ENCODE results near the gene EFCAB11.

The EFCAB11 gene

DNA sequence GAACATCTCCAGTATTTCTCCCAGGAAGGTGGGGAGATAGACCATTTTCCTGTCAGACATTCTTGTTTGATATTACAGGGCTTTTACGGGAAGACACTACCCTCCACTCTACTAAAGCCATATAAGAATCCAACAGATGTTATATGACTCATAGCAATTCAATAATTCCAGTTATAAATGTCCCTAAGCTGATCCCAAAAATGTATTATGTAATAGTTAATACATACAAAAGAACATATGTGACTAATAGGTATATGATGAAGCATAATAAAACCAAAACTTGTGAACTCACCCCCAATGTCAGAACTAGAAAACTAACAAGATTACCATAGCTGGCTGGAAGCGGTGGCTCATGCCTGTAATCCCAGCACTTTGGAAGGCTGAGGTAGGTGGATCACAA lies 84.2 kb downstream of the EFCAB11 start:
- DNase-seq (ENCODE audit: low read depth in 4 of 4, low spot score in 1 of 4), result no peak

DNA sequence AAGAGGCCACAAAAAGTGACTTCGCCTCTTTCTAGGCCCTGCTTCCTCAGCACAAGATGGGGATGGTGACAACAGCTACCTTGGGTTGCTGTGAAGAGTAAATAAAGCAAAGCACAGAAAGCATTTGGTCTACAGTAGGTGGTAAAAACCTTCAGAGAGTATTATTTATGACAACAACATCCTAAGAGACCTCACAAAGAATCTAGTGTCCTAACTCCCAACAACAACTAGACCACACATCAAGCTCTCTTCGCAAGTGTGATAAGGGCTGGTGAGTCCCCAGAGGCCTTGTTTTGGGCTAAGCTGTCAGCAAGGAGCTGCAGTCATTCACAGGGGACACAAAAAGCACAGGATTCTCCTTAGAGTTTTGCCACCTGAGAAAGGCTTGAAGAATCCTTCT lies 84.9 kb downstream of the EFCAB11 start:
- no peak for DNase-seq (ENCODE audit: low read depth in 4 of 4, low spot score in 1 of 4)

DNA sequence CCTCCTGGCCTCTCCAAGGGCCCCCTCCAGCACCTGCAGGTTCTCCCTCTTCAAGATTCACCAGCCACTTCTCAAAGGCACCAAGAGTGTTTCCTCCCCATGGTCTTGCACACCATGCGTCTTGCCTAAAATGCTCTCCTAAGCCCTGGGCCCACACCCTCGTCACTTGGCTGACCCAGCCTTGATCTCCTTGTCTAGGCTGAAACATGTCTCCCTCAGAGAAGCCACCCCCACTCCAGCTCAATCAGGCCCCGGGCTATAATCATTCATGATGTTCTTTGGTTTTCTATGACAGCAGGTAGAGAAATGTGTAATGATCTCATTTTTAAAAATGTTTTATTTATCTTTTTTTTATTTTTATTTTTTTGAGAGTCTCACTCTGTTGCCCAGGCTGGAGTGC lies 88.1 kb downstream of the EFCAB11 start:
- DNase-seq (ENCODE audit: low read depth in 4 of 4, low spot score in 1 of 4), result no peak

DNA sequence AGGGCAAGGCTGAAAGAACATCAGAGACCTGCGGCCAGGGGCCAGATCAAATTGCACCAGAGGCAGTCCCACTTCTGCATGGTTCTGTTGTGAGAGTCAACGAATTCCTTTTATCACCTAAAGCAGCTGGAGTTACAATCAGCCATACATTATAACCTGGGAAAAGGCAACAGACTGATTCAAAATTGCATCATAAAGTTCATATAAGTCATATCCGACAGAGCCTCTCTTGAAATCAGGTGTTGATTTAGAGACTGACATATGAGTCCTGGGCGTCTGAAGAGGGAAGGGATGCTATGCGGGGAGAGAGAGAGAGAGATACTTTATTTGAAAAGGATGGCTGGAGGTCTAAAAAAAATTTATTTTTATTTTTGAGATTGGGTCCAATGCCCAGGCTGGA lies 89.4 kb downstream of the EFCAB11 start:
- no peak for DNase-seq (ENCODE audit: low read depth in 4 of 4, low spot score in 1 of 4)

DNA sequence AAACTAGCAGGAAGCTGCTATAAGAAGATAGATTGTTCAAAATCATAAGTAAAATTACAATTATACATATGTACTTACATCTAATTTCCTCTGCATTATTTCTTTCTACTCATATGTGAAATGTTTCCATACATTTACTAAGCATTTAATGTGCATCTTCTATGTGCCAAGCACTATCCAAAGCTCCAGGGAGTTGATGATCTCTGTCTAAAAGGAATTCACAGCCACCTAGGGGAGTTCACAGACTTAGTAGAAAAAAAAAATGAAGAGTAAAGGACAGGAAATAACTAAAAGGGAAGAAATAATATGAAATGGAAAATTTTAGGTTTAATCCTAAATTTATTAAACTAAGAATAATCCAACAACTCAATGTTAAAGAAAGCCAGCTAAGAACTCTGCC lies 91.7 kb downstream of the EFCAB11 start:
- DNase-seq (ENCODE audit: low read depth in 4 of 4, low spot score in 1 of 4), result no peak

DNA sequence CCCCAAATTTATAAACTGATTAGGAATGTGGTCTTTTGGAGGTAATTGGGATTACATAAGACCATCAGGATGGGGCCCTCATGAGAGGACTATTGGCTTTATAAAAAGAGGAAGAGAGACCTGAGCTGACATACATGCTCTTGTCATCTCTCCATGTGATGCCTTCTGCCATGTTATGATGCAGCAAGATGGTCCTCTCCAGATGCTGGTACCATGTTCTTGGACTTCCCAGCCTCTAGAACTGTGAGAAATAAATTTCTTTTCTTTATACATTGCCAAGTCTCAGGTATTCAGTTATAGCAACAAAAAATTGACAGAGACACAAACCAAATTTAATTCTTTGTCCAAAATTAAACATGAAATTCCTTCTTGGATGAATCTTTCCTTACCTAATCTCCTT lies 92.9 kb downstream of the EFCAB11 start:
- no peak for DNase-seq (ENCODE audit: low read depth in 4 of 4, low spot score in 1 of 4)

DNA sequence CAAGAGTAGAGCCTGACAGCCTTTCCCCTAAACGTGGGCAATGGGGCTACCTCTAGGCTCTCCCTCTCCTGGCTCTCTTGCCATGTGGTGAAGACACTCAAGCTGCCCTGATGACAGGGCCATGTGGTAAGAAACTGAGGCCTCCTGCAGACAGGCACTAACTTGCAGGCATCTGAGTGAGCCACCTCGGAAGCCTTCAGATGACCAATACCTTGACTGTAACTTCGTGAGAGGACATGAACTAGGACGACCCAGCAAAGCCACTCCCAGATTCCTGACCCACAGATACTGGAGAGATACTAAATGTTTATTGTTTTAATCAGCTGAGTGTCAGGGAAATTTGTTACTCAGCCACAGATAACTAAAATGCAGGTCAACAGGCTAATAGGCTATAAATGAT lies 96.4 kb downstream of the EFCAB11 start:
- DNase-seq (ENCODE audit: low read depth in 4 of 4, low spot score in 1 of 4), result no peak

DNA sequence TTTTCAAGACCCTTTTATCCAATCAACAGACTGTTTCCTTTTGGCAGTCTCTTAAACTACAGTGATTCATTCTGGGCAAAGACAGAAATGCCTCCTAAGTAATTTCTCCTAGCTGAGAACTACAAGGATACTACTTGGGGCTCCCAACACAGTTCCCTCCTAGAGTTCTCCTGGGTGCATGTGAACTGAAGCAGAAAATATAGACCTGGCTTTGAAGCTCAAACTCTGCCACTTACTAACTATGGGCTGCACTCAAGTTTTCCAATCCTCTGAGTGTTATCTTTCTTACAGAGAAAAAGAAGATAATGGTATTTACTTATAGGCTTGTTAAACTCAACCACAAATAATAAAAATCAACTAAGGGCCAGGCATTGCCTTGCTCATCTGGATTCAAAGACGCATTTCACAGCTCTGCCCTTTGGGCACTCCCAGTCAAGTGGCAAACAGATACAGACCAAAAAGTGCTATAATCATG lies 97.6 kb downstream of the EFCAB11 start:
- DNase-seq (ENCODE audit: low read depth in 4 of 4, low spot score in 1 of 4), result no peak

DNA sequence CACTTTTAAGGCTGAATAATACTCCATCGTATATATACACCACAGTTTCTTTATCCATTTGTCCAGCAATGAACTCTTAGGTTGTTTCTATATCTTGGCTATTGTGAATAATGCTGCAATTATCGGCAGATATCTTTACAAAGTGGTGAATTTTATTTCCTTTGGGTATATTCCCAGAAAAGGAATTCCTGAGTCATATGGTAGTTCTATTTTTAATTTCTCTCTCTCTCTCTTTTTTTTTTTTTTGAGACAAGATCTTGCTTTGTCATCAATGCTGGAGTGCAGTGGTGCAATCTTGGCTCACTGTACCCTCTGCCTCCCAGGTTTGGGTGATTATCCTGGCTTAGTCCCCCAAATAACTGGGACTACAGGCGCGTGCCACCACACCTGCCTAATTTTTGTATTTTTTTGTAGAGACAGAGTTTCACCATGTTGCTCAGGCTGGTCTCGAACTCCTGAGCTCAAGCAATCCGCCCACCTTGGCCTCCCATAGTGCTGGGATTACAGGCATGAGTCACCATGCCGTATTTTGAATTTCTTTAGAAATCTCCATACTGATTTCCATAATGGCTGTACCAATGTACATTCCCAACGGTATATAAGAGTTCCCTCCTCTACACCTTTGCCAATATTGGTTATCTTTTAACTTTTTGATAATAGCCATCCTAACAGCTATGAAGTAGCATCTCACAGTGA lies 98.4 kb downstream of the EFCAB11 start:
- no peak for DNase-seq (ENCODE audit: low read depth in 4 of 4, low spot score in 1 of 4)

DNA sequence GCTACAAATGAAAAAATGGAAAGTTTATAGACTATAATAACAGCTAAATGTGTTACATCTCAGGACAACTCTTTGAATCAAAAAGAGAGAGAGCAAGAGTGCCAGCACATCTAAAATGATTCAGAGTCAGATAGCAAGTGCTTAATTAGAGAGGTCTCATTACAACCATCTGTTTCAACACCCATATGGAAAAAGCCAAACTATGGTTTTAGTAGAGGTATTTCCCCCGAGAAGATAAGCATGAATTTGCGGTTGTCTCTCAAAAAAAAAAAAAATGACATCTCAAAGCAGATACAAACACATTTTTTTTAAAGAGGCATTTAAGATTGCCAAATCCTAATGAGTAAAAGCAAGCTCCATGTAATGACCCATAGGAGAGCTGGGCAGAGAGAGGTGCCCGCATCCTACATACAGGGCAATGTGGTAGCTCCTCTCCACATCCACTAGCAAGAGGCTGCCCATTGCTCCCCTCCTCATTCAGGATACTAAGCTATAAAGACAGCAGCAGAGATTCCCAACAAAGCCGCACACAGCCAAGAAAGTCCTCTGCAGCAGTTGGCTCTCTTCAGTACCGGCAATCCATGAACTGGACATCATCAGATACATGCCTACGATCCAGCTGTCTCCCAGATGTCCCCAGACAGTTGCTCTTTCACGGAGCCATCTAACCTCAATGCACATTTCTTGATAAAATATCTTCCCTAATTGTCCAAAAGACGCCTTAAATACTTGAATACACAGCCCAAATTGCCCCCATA lies 100.4 kb downstream of the EFCAB11 start:
- DNase-seq (ENCODE audit: low read depth in 4 of 4, low spot score in 1 of 4), result no peak

DNA sequence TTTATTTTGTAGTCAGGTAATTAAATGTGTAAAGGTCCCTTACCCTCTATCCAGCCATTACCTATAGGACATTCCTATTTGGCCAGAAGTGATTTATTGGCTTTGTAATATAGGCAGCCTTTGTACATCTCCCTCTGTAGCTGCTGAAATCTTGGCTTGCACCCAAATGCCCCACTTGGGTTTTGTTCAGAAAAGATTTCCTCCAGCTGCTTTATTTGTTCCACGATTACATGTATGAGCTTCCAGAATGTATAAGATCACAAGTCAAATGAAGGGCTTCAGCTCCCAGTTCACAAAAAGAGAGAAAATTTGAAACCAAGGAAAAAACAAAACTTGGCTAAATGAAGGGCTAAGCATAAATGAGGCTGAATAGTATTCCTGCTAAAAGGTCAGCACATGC lies 103.4 kb downstream of the EFCAB11 start:
- DNase-seq (ENCODE audit: low read depth in 4 of 4, low spot score in 1 of 4), result no peak

DNA sequence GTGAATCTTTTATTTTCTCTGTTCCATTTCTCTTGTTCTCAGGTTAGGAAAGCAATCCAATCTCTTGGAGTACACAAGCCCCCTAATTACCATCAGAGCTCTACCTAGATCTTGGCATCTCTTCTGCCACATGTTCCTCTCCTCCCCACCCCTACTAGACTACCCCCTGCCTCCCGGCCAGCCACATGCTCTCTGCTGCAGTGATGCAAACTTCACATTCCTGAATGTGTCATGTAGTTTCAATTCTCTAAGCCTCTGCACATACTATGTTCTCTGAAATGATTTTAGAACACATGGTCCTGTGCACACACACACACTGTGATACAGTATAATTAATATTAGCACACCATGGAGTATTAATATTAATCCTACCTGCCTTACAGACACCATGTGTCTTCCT lies 104.6 kb downstream of the EFCAB11 start:
- no peak for DNase-seq (ENCODE audit: low read depth in 4 of 4, low spot score in 1 of 4)

DNA sequence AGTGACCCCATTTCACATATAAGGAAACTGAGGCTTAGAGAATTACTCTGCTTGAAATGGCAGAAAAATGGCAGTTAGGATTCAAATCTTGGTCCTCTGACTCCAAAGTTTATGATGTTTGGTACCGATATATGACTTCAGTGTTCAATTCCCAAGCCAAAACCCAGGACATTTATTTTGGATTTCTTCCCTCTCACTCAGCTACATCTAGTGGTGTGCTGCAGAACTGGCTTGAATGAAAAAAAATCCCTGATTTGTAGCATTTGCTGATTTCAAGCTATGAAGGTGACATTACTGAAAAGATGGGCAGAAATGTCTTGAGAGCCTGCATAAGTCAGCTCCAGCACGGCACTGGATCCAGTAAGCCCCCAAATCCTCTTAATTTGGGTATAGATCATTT lies 106.4 kb downstream of the EFCAB11 start:
- no peak for DNase-seq (ENCODE audit: low read depth in 4 of 4, low spot score in 1 of 4)

DNA sequence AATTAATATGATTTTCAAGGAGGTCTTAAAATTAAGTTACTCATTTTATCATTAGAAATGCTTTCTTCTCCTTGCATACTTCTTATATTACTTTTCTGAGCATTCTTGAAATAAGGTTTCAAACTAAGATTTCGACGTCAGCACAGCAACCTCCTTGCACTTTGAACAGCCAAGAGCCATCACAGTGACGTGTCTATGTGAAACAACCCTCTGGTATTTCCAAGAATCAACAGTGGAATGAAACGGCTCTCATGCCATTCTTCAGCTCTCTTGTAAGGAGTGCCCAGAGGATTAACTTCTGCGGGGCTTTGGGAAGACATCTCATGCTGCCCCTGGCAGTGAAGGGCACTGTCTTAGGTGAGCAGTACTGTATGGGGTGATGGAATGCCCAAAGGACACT lies 109.2 kb downstream of the EFCAB11 start:
- DNase-seq (ENCODE audit: low read depth in 4 of 4, low spot score in 1 of 4), result no peak

DNA sequence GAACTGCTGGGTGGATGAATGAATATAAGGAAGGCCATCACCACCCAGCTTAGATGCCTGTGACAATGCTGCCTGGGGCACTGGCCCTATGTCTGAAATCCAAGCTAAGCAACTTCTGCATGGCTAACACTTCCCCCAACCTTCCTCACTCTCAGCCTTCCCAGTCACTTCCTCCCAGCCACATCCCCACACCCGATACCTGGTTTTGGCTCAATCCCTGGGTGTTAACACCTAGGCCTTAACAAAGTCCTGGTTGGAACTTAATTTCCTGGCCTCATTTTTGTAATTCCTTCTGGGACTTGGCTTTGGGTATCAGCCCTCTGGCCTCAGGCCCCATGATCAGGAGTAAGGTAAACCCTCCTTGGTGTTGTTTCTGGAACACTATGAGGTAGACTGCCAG lies 110.0 kb downstream of the EFCAB11 start:
- no peak for DNase-seq (ENCODE audit: low read depth in 4 of 4, low spot score in 1 of 4)

DNA sequence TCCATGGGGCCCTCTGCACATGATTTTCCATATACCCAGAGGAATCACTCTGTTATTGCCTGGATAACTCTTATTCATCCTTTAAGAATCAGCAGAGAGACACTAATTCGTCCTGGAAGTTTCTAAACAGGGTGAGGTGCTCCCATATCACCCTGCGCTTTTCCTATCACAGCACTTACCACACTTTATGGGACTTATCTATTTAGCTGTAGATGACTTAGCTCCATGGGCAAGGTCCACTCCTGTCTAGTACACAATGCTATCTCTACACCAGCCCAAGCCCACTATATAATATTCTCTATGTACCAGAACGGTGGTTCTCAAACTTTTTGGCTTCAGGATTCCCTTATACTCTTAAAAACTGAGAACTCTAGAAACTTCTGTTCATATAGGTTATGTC lies 111.7 kb downstream of the EFCAB11 start:
- DNase-seq (ENCODE audit: low read depth in 4 of 4, low spot score in 1 of 4), result no peak

DNA sequence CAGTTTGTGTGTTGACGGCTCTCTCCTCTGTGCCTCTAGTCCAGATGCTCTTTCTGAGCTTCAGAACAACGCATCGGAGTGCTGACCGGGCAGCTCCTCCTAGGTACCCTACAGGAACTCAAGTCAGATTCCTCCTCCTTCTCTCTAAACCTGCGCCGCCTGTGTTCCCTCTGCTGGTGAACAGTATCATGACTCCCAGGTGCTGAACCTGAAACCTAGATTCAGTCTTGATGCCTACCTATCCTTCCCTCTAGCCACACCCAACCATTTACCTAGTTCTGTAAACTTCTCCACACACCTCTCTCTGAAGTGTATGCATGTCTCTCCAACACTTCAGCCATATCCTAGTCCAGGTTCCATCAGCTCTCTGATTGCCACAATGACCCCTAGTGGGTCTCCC lies 112.7 kb downstream of the EFCAB11 start:
- DNase-seq (ENCODE audit: low read depth in 4 of 4, low spot score in 1 of 4), result no peak

DNA sequence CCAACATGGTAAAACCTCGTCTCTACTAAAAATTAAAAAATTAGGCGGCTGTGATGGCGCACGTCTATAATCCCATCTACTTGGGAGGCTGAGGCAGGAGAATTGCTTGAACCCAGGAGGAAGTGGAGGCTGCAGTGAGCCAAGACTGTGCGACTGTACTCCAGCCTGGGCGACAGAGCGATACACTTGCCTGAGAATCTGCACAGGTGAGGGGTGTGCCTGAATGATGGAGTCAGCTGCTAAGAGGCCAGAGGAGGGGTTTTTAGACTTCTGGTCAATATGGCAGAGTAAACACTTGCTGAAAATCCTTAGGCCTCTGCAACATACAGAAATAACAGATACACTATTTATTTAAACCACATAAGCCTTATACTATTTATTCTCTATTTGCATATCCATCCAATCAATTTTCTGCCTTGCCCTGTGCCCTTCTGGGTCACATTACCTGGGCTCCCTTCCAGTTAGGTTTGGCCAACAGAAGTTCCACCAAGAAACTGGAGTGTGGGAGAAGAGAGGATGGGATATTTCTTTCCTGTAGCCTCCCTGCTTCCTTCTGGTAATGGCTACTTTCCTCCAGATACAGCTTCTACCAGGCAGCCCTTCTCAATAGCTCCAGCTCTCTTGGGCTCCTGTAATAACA lies 117.6 kb downstream of the EFCAB11 start:
- no peak for DNase-seq (ENCODE audit: low read depth in 4 of 4, low spot score in 1 of 4)

DNA sequence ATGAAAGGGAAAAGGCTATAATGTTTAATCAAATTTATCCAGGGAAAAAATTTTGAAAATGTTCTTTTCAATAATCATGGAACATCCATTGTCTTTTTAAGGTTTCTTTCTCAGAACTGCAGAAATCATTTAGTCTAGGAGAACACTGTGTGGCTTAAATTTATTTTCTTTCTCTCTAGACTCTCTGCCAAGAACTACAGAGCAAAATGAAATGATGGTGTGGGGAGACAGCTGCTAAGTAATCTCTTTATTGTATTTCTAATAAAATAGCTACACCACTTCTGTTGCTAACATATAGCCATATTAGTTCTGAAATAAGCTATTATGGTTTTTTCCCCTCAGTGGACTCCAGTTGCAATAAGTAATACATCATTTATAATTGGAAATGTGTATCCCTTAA lies 120.9 kb downstream of the EFCAB11 start:
- DNase-seq (ENCODE audit: low read depth in 4 of 4, low spot score in 1 of 4), result no peak

DNA sequence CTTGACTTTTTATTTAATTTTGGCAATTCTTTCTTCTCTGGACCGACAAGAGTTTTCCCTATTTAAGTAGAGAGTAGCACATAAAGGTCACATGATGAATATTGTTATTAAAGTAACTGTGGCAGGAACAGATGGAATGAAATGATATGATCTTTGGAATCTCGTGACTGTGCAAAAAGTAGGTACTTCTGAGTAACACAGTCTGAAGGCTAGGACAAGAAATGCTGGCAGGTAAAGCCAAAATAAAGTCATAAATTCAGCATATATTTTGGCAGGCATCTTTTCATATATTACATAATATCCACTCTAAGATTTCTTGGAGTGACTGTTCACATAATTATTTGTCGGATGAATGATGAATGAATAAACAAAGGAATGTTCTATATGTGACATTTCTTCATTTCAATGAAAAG lies 121.4 kb downstream of the EFCAB11 start:
- no peak for DNase-seq (ENCODE audit: low read depth in 4 of 4, low spot score in 1 of 4)

DNA sequence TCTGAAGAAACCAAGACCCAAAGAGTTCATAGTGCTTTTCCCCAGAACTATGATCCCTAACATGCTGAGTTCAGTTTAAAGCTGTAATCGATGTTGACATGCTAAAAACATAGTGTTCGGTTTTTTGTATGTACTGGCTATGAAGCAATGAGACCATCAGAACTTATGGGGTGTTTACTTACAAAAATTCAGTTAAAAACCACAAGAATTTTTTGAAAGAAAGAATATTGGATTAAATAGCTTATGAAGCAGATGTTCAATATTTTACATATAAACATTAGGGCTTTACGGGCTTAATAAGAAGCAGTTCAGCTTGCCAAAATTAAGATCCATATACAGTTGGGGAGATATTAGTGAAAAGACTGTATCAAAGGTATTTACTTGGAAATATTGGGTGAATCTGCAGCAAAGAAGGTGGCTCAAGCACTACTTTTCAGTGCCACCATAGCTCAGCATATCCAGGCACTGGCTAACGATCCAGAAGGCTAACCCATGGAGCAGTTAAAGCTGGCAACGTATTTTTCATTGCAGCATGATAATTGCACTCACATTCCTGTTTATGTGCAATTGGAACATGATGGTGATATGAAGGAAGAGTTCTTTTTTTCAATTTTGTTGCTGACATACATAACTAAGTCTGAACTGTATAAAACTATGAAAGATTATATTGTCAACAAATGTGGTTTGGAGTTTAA lies 125.9 kb downstream of the EFCAB11 start:
- DNase-seq (ENCODE audit: low read depth in 4 of 4, low spot score in 1 of 4), result no peak

DNA sequence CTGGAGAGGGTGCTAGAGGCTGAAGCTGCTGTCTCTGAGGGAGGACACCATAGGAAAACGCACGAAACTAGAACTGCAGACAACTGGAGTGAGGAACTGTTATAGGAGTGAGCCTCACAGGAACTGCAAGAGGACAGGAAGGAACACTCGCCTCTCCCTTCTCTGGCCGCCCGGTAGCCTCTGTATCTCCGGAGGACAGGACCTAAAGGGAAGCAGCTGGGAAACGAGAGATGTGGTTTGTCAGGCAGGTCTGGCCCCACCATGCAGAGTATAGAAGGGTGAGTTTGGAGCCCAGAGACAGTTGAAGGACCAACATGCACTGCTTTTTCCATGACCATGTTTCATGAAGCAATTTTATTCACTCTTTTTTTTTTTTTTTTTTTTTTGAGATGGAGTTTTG lies 127.3 kb downstream of the EFCAB11 start:
- no peak for DNase-seq (ENCODE audit: low read depth in 4 of 4, low spot score in 1 of 4)

All from stimulated activated CD4-positive, alpha-beta T cell treated with anti-CD3 and anti-CD28 coated beads, Interleukin-1b, Interleukin-23, amount 100 ng/mL, for 24 hours (primary cell).